Adrenal gland (tissue), 5 donors: Measurements from ENCODE around the gene PYDC1.

Experiments used
- POLR2A ChIP-seq, 2 donors: fragments of 450-650 bp; IDR thresholded peaks; one replicate each; pipeline ENCODE4 v1.6.1; 2017; ENCODE audit warnings: antibody characterized with exemption in 2 of 2, mild to moderate bottlenecking in 2 of 2, moderate library complexity in 1 of 2
- TF ChIP-seq, protein P1 (sequence below), 6 experiments: fragments of 450-650 bp in 4 of 6; fragments of 200-600 bp in 2 of 6; sonication (generic) in 1 of 6; IDR thresholded peaks; 1 replicate in 5 of 6; 2 replicates in 1 of 6; pipeline versions ENCODE4 v1.5.1 to v1.8.0; 2016 to 2021; ENCODE audit warnings: antibody characterized with exemption in 6 of 6, mild to moderate bottlenecking in 2 of 6, moderate library complexity in 1 of 6
- donor health status: DM: no; HTN: no; CAD: no.

DNA sequence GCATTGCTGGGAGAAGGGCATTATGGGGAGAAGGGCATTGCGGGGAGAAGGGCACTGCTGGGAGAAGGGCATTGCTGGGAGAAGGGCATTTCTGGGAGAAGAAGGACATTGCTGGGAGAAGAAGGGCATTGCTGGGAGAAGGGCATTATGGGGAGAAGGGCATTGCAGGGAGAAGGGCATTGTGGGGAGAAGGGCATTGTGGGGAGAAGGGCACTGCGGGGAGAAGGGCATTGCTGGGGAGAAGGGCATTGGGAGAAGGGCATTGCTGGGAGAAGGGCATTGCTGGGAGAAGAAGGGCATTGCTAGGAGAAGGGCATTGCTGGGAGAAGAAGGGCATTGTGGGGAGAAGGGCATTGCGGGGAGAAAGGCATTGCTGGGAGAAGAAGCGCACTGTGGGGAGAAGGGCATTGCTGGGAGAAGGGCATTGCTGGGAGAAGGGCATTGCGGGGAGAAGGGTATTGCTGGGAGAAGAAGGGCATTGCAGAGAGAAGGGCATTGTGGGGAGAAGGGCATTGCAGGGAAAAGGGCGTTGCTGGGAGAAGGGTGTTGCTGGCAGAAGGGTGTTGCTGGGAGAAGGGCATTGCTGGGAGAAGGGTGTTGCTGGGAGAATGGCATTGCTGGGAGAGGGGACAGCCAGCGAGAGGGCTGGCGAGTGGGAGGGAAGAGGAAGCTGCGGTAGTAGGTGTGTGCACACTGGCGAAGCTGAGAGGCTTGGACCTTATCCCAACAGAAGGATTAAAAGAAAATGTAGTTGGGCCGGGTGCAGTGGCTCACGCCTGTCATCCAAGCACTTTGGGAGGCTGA, 4.6 kb upstream of the PYDC1 start:
- no peak for TF ChIP-seq POLR2A (IDR thresholded peaks at IDR 0.05)
- TF ChIP-seq, protein P1, sequence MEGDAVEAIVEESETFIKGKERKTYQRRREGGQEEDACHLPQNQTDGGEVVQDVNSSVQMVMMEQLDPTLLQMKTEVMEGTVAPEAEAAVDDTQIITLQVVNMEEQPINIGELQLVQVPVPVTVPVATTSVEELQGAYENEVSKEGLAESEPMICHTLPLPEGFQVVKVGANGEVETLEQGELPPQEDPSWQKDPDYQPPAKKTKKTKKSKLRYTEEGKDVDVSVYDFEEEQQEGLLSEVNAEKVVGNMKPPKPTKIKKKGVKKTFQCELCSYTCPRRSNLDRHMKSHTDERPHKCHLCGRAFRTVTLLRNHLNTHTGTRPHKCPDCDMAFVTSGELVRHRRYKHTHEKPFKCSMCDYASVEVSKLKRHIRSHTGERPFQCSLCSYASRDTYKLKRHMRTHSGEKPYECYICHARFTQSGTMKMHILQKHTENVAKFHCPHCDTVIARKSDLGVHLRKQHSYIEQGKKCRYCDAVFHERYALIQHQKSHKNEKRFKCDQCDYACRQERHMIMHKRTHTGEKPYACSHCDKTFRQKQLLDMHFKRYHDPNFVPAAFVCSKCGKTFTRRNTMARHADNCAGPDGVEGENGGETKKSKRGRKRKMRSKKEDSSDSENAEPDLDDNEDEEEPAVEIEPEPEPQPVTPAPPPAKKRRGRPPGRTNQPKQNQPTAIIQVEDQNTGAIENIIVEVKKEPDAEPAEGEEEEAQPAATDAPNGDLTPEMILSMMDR (IDR thresholded peaks at IDR 0.05), result no peak
